ENCODE data around the gene TICRR. TPM values are rescaled to one million over a fixed set of nuclear protein-coding genes. Genes with fewer than 3 reads are reported as not detected.

Gene TICRR
- total and polyA plus RNA-seq, 2 of the 4 experiments (the other 2 are of a cell fraction): 3.0 to 4.2 TPM

- H3K4me2 ChIP-seq (ENCODE audit: low read depth, low read length): no peak overlapping the region
- H3K9me1 ChIP-seq (ENCODE audit: insufficient read depth, low read length): no peaks in the 10 kb centered on the region
- H4K91ac ChIP-seq (ENCODE audit: insufficient read depth, low read depth, low read length): no peak overlapping the region
Observed at GRCh38 chr15:89614164-89614563, 38.9 kb downstream of the TICRR start.

More at GRCh38 chr15:89614164-89614563, 38.9 kb downstream of the TICRR start:
- in situ Hi-C loops (cut with MboI; ENCODE audit: low sequenced_read_pairs) (no loop called here), dilution Hi-C loops (cut with HindIII; ENCODE audit: low sequenced_read_pairs, unreplicated experiment) (no loop called here), intact Hi-C loops (cut with micrococcal nuclease) (no loop called here)
- WGBS, 2 experiments (ENCODE audit: extremely low coverage in 2 of 2, insufficient read length in 1 of 2): no CpG with 5 or more reads among the region's 1 CpG
- no peaks in the 10 kb centered on the region for H4K20me1 ChIP-seq (ENCODE audit: insufficient read depth, low read length)
- peaks cover 8 to 9% of the 10 kb centered on the region in 2 experiments; a peak in 2 of 4 replicates for H3K79me1 ChIP-seq (ENCODE audit: low read depth in 1 of 2, low read length in 2 of 2)
- no peak for ATAC-seq (ENCODE audit: low read depth)
- H3K4me3 ChIP-seq (ENCODE audit: insufficient read depth, low read depth, low read length): no peak overlapping the region
- no peak overlapping the region for H3K27ac ChIP-seq (ENCODE audit: insufficient read depth, low read length)
- H3K4ac ChIP-seq (ENCODE audit: low read depth, low read length): no peak overlapping the region
- no peak overlapping the region for H2AK9ac ChIP-seq (replicated peaks; ENCODE audit: low read depth, low read length, poor library complexity)
- no peak overlapping the region for H3K14ac ChIP-seq (replicated peaks; ENCODE audit: low read depth, low read length)
- ChIA-PET CTCF (no interaction called here), POLR2A (ENCODE audit: unreplicated experiment) (no interaction called here)
- H2BK120ac ChIP-seq (ENCODE audit: low read depth, low read length): no peak overlapping the region
- no peak overlapping the region for H4K8ac ChIP-seq (ENCODE audit: low read depth in 2 of 2, low read length in 2 of 2)
- H3K23ac ChIP-seq (ENCODE audit: low read depth, low read length): no peak overlapping the region
- no peak overlapping the region for H3K9ac ChIP-seq (ENCODE audit: low read depth, low read length)
- BruUV-seq (replicated peaks): no TSS peak
- no peak overlapping the region for H3K56ac ChIP-seq (ENCODE audit: extremely low read depth, insufficient read depth, low read length)
- no peak overlapping the region for H2BK15ac ChIP-seq (ENCODE audit: low read depth, low read length)
- no peaks in the 10 kb centered on the region for H3K4me1 ChIP-seq (ENCODE audit: control insufficient read depth, insufficient read depth, low read length)
- H3K9me3 ChIP-seq (ENCODE audit: control insufficient read depth, insufficient read depth, low read length): peaks cover 11% of the 10 kb centered on the region
- no peaks in the 10 kb centered on the region for H3K27me3 ChIP-seq (ENCODE audit: control insufficient read depth, insufficient read depth, low read length)
- no peak overlapping the region for H3K18ac ChIP-seq (ENCODE audit: low read depth, low read length)
- TF ChIP-seq USF2 (IDR thresholded peaks at IDR 0.05; ENCODE audit: low read depth, low read length) (no peak), MXI1 (IDR thresholded peaks at IDR 0.05; ENCODE audit: borderline replicate concordance, low read depth, low read length) (no peak), RAD21 (IDR thresholded peaks at IDR 0.05; ENCODE audit: low read length) (no peak), MAFK (IDR thresholded peaks at IDR 0.05; ENCODE audit: low read depth, low read length) (no peak), MAZ (IDR thresholded peaks at IDR 0.05; ENCODE audit: borderline replicate concordance, low read depth, low read length) (no peak), ELK1 (IDR thresholded peaks at IDR 0.05; ENCODE audit: borderline replicate concordance, low read depth, low read length) (no peak), CHD1 (IDR thresholded peaks at IDR 0.05; ENCODE audit: low read depth, low read length) (no peak), CTCF (conservative IDR thresholded peaks at IDR 0.05; ENCODE audit: low read depth, low read length) (no peak), SMC3 (IDR thresholded peaks at IDR 0.05; ENCODE audit: low read depth, low read length) (no peak)
- no peak overlapping the region for H2BK5ac ChIP-seq (ENCODE audit: low read depth, low read length, poor library complexity, severe bottlenecking)
- H2BK20ac ChIP-seq (ENCODE audit: low read depth, low read length): no peak overlapping the region
- H3K36me3 ChIP-seq (ENCODE audit: control insufficient read depth, insufficient read depth, low read length): peaks cover 3% of the 10 kb centered on the region; the same call in 1 of the 2 replicates
- H2AK5ac ChIP-seq (ENCODE audit: low read depth, low read length): no peak overlapping the region
- H2AFZ ChIP-seq (replicated peaks; ENCODE audit: low read length, poor library complexity): no peak overlapping the region
- DNase-seq: no peak
- H4K5ac ChIP-seq (ENCODE audit: low read depth, low read length): no peak overlapping the region
